HUES48 (cell line): ENCODE results near the gene TTC13.

ENCODE experiments used
- H3K27ac ChIP-seq: one replicate; pipeline ENCODE4 v1.7.0; 2013; ENCODE audit warnings: low read depth, low read length, inconsistent platforms
- H3K27me3 ChIP-seq: 2 replicates; pipeline ENCODE4 v1.6.1; 2013; ENCODE audit warnings: mild to moderate bottlenecking, low read length; ENCODE audit not compliant: control insufficient read depth, insufficient read depth
- H3K36me3 ChIP-seq: 2 replicates; pipeline ENCODE4 v1.6.1; 2013; ENCODE audit warnings: low read length; ENCODE audit not compliant: control insufficient read depth, insufficient read depth
- H3K4me1 ChIP-seq: 2 replicates; pipeline ENCODE4 v1.6.1; 2013; ENCODE audit warnings: mild to moderate bottlenecking, low read length; ENCODE audit not compliant: control insufficient read depth, insufficient read depth
- H3K4me3 ChIP-seq: 2 replicates; pipeline ENCODE4 v1.5.1; 2013; ENCODE audit warnings: mild to moderate bottlenecking, low read depth, low read length
- H3K9ac ChIP-seq: 2 replicates; pipeline ENCODE4 v1.6.1; 2013; ENCODE audit warnings: mild to moderate bottlenecking, low read depth, low read length, moderate library complexity
- H3K9me3 ChIP-seq: 2 replicates; pipeline ENCODE4 v1.6.1; 2013; ENCODE audit warnings: low read length; ENCODE audit not compliant: control insufficient read depth, insufficient read depth

TTC13 gene

DNA sequence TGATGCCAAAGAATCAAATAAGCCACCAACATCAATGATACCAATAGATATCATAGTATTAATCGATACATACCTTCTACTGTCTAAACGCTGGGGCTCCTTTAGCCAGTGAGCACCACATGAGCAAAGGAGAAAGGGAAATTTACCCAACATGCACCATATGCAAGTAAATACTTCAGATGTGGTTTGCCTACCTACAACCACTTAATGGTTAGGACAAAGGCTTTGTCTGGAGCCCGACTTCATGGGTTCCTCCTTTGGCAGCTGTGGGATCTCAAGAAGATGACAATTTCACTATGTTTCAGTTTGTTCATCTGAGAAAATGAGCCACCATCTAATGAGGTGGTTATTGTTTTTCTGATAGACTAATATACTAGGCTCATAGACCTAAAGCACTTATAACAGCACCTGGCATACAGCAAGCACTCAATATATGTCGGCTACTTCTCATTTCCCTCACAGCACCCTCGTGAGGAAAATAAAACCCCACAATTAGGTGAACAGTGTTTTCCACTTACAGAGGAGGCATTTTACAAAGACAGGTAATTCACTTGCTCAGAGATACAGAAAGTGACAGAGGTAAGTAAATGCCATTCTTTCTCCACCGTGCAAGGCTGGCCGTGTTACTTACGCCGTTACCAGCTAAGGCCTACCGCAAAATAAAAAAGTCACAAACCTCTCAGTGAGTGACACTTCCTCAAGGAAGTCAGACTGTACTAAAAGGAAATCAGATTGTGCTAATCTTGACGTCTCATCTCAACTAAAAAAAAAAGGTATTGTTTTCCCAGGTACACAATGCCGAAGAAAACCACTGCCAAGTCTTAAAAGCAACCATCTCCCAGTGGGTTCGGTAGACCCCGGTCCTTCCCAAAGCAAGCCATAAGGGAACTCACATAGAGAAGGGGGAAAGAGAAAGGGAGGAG, 1.6 kb downstream of the TTC13 start:
- H3K27ac ChIP-seq: no peak overlapping the region
- H3K9me3 ChIP-seq: no peaks in the 10 kb centered on the region
- H3K9ac ChIP-seq: no peak overlapping the region
- no peaks in the 10 kb centered on the region; the same call in 1 of the 2 replicates for H3K36me3 ChIP-seq
- H3K4me3 ChIP-seq: peak overlapping the region; percentile 91
- peaks cover 5% of the 10 kb centered on the region; the same call in 1 of the 2 replicates for H3K4me1 ChIP-seq
- peaks cover 11% of the 10 kb centered on the region for H3K27me3 ChIP-seq

DNA sequence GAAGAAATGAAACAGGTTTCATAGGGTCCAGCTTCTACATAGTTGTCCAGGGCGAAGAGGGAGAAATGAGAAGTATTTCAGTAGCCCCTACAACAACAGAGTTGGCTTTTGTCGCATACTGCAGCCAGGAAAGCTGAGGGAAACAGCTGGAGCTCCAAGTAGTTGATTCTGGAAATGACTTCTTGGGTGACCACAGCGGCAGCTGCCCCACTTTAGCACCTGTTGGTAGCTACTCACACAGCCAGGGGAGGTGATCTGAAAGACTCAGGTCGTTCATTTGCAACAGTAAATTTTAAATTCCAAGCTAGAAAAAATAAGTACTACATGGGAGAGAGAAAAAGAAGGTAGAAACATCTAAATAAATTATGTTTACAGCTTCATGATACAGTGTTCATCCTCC, 2.3 kb downstream of the TTC13 start:
- peaks cover 4% of the 10 kb centered on the region for H3K27me3 ChIP-seq
- H3K27ac ChIP-seq: no peak overlapping the region
- H3K9ac ChIP-seq: no peak overlapping the region
- no peaks in the 10 kb centered on the region; the same call in 1 of the 2 replicates for H3K36me3 ChIP-seq
- peaks cover 5% of the 10 kb centered on the region; the same call in 1 of the 2 replicates for H3K4me1 ChIP-seq
- no peaks in the 10 kb centered on the region for H3K9me3 ChIP-seq
- no peak overlapping the region for H3K4me3 ChIP-seq

DNA sequence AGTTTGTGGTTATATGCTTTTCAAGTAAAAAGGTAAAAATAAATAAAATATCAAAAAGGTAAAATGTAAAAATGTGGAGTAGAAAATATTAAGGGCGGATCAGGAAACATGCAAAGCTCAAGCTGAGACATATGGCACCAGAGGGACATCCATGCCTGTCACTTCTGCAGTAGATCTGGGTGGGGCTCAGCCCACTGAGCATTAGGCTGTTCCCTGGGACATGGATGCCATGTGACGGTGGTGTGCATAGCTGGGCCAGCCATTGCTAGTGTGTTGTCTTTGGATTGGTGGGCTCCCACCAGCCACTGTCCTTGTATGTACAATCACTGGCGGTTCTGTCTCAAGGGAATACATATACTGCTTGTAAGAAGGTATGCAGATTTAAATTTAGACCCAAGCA, 3.0 kb downstream of the TTC13 start:
- no peaks in the 10 kb centered on the region for H3K9me3 ChIP-seq
- no peak overlapping the region for H3K9ac ChIP-seq
- no peaks in the 10 kb centered on the region; the same call in 1 of the 2 replicates for H3K27me3 ChIP-seq
- H3K4me3 ChIP-seq: no peak overlapping the region
- no peak overlapping the region for H3K27ac ChIP-seq
- peaks cover 5% of the 10 kb centered on the region; the same call in 1 of the 2 replicates for H3K4me1 ChIP-seq
- H3K36me3 ChIP-seq: no peaks in the 10 kb centered on the region; the same call in 1 of the 2 replicates

DNA sequence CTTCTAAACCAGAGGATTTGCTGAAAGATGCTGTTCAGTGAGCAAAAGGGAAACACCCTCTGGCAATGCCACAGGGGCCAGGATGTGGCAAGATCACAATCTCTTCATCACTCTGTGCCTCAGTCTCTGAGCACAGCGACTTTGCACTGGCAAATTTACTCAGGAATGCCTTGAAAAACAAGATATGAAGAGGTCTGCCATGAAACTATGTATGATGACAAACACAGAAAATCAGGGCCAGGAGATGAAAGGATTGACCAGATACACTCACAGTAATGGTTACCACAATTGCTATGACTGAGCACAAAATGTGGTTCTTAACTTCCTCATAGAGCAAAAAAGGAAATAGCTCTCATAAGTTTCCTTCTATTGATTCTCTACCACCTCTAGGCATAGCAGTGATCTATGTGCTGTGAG, 5.8 kb downstream of the TTC13 start:
- no peaks in the 10 kb centered on the region for H3K27me3 ChIP-seq
- peaks cover 5% of the 10 kb centered on the region; the same call in 1 of the 2 replicates for H3K4me1 ChIP-seq
- no peaks in the 10 kb centered on the region for H3K9me3 ChIP-seq
- no peak overlapping the region for H3K27ac ChIP-seq
- H3K4me3 ChIP-seq: no peak overlapping the region
- H3K9ac ChIP-seq: no peak overlapping the region
- H3K36me3 ChIP-seq: no peaks in the 10 kb centered on the region; the same call in 1 of the 2 replicates

DNA sequence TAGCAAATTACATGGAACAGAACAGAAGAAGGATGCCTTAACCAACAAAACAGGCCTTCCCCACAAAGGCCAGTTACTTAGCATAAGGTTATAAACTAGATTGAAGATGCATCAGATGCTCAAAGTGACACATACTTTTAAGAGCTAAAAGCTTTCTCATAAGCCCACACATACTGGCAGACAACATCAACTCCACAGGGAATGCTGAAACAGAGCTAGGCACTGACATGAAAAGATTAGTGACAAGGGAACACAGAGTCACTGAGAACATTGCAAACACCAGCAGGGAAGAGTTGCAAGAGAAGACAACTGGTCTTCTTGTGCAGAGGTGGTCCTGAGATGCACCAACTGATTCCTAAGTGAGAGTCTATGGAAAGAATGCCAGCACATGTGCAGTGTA, 6.9 kb downstream of the TTC13 start:
- H3K36me3 ChIP-seq: no peaks in the 10 kb centered on the region; the same call in 1 of the 2 replicates
- no peak overlapping the region for H3K9ac ChIP-seq
- H3K27ac ChIP-seq: no peak overlapping the region
- no peaks in the 10 kb centered on the region for H3K4me1 ChIP-seq
- H3K27me3 ChIP-seq: no peaks in the 10 kb centered on the region
- no peaks in the 10 kb centered on the region for H3K9me3 ChIP-seq
- H3K4me3 ChIP-seq: no peak overlapping the region

DNA sequence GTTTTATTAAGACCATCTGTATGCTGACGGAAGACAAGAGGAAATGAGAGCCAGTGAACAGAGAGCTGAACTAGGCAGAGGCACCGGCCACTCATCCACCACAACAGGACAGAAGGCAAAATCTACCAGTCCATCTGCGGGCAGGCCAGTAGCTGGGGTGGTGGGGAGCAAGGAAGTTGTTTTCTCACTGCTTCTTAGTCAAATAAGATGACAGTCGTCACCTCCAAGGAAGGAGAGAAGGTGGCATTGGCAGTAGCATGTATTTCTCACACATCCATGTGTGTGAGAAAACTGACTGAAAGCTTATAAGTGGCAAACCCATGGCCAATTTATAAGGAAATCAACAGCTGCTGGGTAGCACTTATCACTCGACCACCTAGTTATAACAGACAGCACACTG, 8.2 kb downstream of the TTC13 start:
- Histone ChIP-seq H3K27me3 (no peaks in the 10 kb centered on the region), H3K36me3 (no peaks in the 10 kb centered on the region), H3K4me3 (no peak overlapping the region), H3K27ac (no peak overlapping the region), H3K4me1 (no peaks in the 10 kb centered on the region), H3K9me3 (no peaks in the 10 kb centered on the region), H3K9ac (no peak overlapping the region)

DNA sequence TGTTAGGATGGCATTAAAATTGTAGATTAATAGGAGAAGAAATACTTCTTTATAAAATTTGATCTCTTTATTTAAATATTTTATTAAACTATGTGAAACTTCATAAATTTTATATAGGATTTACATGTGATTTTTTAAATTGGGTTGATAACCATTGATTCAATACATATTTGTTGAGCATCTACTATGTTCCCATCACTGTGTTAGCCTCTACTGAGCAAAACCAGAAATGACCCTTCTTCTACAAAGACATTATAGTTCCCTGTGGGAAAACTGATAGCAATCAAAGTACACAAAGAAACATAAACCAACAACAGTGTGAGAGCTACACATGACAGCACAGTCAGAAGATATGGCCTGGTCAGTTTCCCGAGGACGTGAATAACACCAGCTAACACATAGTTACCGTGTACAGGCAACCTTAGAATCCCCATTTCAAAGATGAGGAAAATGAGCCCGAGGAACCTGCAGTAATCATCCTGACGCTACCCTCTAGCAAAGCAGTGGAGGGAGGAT, 12.2 kb downstream of the TTC13 start:
- no peaks in the 10 kb centered on the region for H3K4me1 ChIP-seq
- no peak overlapping the region for H3K27ac ChIP-seq
- no peaks in the 10 kb centered on the region for H3K27me3 ChIP-seq
- no peak overlapping the region for H3K9ac ChIP-seq
- H3K4me3 ChIP-seq: no peak overlapping the region
- no peaks in the 10 kb centered on the region for H3K36me3 ChIP-seq
- H3K9me3 ChIP-seq: no peaks in the 10 kb centered on the region

DNA sequence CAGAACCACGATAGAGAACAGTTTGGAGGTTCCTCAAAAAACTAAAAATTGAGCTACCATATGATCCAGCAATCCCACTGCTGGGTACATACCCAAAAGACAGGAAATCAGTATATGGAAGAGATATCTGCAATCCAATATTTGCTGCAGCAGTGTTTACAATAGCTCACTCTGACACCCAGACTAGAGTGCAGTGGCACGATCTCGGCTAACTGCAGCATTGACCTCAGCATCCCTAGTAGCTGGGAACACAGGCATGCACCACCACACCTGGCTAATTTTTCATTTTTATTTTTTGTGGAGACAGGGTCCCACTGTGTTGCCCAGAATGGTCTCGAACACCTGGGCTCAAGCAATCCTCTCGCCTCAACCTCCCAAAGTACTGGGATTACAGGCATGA, 13.1 kb downstream of the TTC13 start:
- Histone ChIP-seq H3K9ac (no peak overlapping the region), H3K27me3 (no peaks in the 10 kb centered on the region), H3K36me3 (no peaks in the 10 kb centered on the region), H3K9me3 (no peaks in the 10 kb centered on the region), H3K27ac (no peak overlapping the region), H3K4me1 (no peaks in the 10 kb centered on the region), H3K4me3 (no peak overlapping the region)

DNA sequence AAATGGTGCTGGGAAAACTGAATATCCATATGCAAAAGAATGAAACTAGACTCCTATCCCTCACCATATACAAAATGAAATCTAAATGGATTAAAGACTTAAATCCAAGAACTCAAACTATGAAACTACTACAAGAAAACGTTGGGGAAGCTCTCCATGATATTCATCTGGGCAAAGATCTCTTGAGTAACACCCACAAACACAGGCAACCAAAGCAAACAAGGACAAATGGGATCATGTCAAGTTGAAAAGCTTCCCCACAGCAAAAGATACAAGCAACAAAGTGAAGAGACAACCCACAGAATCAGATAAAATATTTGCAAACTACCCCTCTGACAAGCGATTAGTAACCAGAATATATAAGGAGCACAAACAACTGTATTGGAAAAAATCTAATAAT, 13.8 kb downstream of the TTC13 start:
- Histone ChIP-seq H3K9ac (no peak overlapping the region), H3K4me3 (no peak overlapping the region), H3K9me3 (no peaks in the 10 kb centered on the region), H3K36me3 (no peaks in the 10 kb centered on the region), H3K27ac (no peak overlapping the region), H3K27me3 (no peaks in the 10 kb centered on the region), H3K4me1 (no peaks in the 10 kb centered on the region)

DNA sequence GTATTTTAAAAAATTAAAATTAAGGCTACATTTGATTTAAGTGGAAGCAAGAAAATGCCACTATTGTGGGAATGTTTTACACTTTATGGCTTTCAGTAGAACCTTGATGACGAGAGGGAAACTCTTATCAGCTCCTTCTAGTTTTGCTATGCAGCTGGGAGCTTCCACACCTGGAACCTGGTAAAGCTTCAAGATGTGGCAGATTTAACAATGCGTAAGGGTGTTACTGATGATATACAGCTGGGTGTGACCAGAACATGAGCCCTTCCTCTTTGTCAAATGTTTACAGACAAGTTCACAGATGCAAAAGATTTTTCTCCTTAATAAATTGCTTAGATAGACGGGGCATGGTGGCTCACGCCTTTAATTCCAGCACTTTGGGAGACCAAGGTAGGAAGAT, 20.3 kb downstream of the TTC13 start:
- Histone ChIP-seq H3K9ac (no peak overlapping the region), H3K36me3 (no peaks in the 10 kb centered on the region; the same call in 1 of the 2 replicates), H3K27ac (no peak overlapping the region), H3K4me3 (no peak overlapping the region), H3K9me3 (no peaks in the 10 kb centered on the region), H3K27me3 (no peaks in the 10 kb centered on the region), H3K4me1 (no peaks in the 10 kb centered on the region)

DNA sequence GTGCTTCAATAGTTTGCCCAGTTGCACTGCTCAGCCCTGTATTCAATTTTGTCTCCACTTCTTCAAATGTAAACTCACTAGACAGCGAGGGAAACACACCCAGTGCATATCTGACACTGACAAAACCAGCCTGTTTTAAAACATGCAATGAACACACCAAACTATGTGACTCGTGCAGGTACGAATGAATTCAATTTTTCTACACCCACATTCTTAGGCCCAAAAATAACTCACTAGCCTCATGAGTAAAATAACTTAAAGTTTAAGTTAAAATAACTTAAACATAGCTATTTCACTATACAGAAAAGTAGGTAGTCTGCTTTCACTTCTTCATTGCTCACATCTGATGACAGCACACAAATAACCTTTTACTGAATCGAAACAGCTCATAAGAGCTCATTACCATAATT, 21.1 kb downstream of the TTC13 start:
- Histone ChIP-seq H3K9ac (no peak overlapping the region), H3K27me3 (no peaks in the 10 kb centered on the region), H3K27ac (no peak overlapping the region), H3K9me3 (no peaks in the 10 kb centered on the region), H3K4me3 (no peak overlapping the region), H3K4me1 (no peaks in the 10 kb centered on the region), H3K36me3 (no peaks in the 10 kb centered on the region; the same call in 1 of the 2 replicates)
